Ovary (tissue), 9 donors: ENCODE measurements around the gene PSMB10. TPM values are rescaled to one million over a fixed set of nuclear protein-coding genes. Genes with fewer than 3 reads are reported as not detected.

Experiments
- DNase-seq, 5 donors: peaks; one replicate each; pipeline ENCODE4 v3.0.0-alpha.2; 2019 to 2020
- H3K27ac ChIP-seq, 2 donors: fragments of 200-600 bp; one replicate each; pipeline versions ENCODE4 v1.5.1 to v1.8.0; 2019 to 2022
- H3K27me3 ChIP-seq: fragments of 200-600 bp; one replicate; pipeline ENCODE4 v1.8.0; 2022
- H3K36me3 ChIP-seq: fragments of 200-600 bp; sonication (generic); one replicate; pipeline ENCODE4 v1.5.1; 2019
- H3K4me1 ChIP-seq: one replicate; pipeline ENCODE4 v1.8.1; 2013; ENCODE audit warnings: mild to moderate bottlenecking, moderate library complexity; ENCODE audit not compliant: insufficient read depth
- H3K4me3 ChIP-seq: fragments of 200-600 bp; sonication (generic); one replicate; pipeline ENCODE4 v1.5.1; 2017
- H3K9me3 ChIP-seq, 2 donors: fragments of 200-600 bp in 1 of 2; sonication (generic) in 1 of 2; one replicate each; pipeline versions ENCODE4 v1.5.1 to v1.8.1; 2013 to 2019; ENCODE audit warnings: mild to moderate bottlenecking in 1 of 2, moderate library complexity in 1 of 2
- EP300 ChIP-seq: sonication (generic); formaldehyde crosslinking; IDR thresholded peaks from one replicate; pipeline ENCODE4 v1.6.1; 2017; ENCODE audit warnings: antibody characterized with exemption
- POLR2A ChIP-seq: fragments of 450-650 bp; IDR thresholded peaks from one replicate; pipeline ENCODE4 v1.6.1; 2017; ENCODE audit warnings: antibody characterized with exemption, mild to moderate bottlenecking, moderate library complexity
- WGBS, 3 donors: extraction: QIAGEN DNeasy Blood & Tissue Kit in 1 of 3; methylation state at CpG; one replicate each; pipeline versions ENCODE4 v1.1.5 to v1.1.7; 2013 to 2017; 5-methylcytosine and 5-hydroxymethylcytosine counted together
- intact Hi-C, 4 donors: fragments of 100-400 bp; cut with DNase I; formaldehyde crosslinking; loops; one replicate each; pipeline versions ENCODE4 v1.11.0 to v1.15.1; 2022 to 2023
- polyA plus RNA-seq, 2 donors: library from polyadenylated mRNA; stranded (reverse); fragments of 200-250 nt in 1 of 2; fragments of 350-450 nt in 1 of 2; fragmentation: Illumina TruSeq in 1 of 2; extraction: RNeasy Lipid Tissue Mini Kit (QIAGEN cat#74804) in 1 of 2; gene quantifications; one replicate each; pipeline ENCODE4 v1.2.3, GENCODE V29; 2013 to 2014
- total RNA-seq, 7 donors: library from RNA; depleted of rRNA in 2 of 7; stranded (reverse); fragments of >200 nt in 2 of 7; fragmentation: NEBNext Ultra II Directional in 3 of 7; extraction: Animal tissue kit (Norgen Biotek cat#: 25700) in 3 of 7; gene quantifications; one replicate each; pipeline versions ENCODE4 v1.1.0 to v1.2.4, GENCODE V29; 2016 to 2023
- TF ChIP-seq, protein P1 (sequence below), 3 donors: fragments of 450-650 bp in 2 of 3; fragments of 200-600 bp in 1 of 3; IDR thresholded peaks; one replicate each; pipeline versions ENCODE4 v1.5.1 to v1.8.0; 2016 to 2022; ENCODE audit warnings: antibody characterized with exemption in 3 of 3, mild to moderate bottlenecking in 1 of 3
- donor health status: DM: no; HTN: no; CAD: no; lungs with moderate emphysema.
- donor health status: DM: no; HTN: no; CAD: no.
- donor health status: Bipolar disorder and iron deficiency.
- donor health status: DM: yes; HTN: yes; CAD: no.
- donor health status: DM: no; HTN: no; CAD: no.
- donor health status: DM: yes; HTN: yes; CAD: no.

Gene PSMB10
- total and polyA plus RNA-seq, 9 donors = 5.8 to 64.4 (median 50.8) TPM

GRCh38 chr16:67924140-67924906, 12.3 kb downstream of the PSMB10 start:
- 91 to 93% (median 92%) methylated on average over 10 of the region's 10 CpGs for WGBS, 3 donors
- TF ChIP-seq EP300 (no peak), POLR2A (no peak)
- TF ChIP-seq, protein P1, sequence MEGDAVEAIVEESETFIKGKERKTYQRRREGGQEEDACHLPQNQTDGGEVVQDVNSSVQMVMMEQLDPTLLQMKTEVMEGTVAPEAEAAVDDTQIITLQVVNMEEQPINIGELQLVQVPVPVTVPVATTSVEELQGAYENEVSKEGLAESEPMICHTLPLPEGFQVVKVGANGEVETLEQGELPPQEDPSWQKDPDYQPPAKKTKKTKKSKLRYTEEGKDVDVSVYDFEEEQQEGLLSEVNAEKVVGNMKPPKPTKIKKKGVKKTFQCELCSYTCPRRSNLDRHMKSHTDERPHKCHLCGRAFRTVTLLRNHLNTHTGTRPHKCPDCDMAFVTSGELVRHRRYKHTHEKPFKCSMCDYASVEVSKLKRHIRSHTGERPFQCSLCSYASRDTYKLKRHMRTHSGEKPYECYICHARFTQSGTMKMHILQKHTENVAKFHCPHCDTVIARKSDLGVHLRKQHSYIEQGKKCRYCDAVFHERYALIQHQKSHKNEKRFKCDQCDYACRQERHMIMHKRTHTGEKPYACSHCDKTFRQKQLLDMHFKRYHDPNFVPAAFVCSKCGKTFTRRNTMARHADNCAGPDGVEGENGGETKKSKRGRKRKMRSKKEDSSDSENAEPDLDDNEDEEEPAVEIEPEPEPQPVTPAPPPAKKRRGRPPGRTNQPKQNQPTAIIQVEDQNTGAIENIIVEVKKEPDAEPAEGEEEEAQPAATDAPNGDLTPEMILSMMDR (IDR thresholded peaks at IDR 0.05) = no peak
- peaks cover 3% of the 10 kb centered on the region for H3K4me1 ChIP-seq

DNA sequence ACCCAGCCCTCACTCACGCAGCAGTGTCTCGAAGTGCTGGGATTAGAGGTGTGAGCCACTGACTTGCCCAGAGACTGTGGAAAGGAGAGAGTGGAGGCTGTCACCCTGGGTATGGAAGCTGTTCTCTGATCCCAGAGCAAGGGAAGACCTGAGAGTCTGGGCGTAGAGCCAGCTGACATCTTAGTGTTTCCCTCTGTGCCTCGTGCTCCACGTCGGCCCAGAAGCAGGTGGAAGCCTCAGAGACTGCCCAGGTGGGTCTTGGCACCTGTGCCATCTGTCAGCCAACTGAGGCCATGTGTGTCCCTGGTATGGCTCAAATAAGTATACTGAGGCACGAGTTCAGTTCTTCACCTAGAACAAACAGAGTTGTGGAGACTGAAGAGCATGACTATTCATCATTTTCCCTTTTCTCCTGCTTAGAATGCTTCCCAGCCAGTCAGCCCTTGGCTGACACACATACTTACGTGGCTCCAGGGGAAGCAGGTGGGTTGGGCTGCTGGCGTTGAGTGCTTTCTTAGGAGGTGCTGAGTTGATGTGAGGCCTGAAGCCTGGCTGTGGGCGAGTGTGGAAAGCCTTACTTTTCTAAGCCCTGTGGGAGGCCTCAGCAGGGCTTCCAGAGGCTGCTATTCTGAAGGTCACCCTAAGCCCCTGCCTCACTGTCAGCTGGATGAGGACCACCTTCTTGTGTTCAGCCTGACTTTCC, 13.1 kb downstream of the PSMB10 start:
- Histone ChIP-seq H3K27ac (no peak overlapping the region), H3K36me3 (no peaks in the 10 kb centered on the region), H3K4me3 (no peak overlapping the region), H3K9me3 (no peaks in the 10 kb centered on the region), H3K4me1 (peaks cover 3% of the 10 kb centered on the region), H3K27me3 (no peaks in the 10 kb centered on the region)
- 69 to 72% (median 70%) methylated on average over 10 of the region's 10 CpGs for WGBS, 3 donors
- intact Hi-C loops = no loop called here
- no peak for DNase-seq
- TF ChIP-seq EP300 (no peak), POLR2A (no peak)
- TF ChIP-seq, protein P1 (IDR thresholded peaks at IDR 0.05) = no peak

More at GRCh38 chr16:67924140-67924906, 12.3 kb downstream of the PSMB10 start:
- Histone ChIP-seq H3K9me3 (no peaks in the 10 kb centered on the region), H3K27ac (no peak overlapping the region), H3K36me3 (no peaks in the 10 kb centered on the region), H3K4me3 (no peak overlapping the region), H3K27me3 (no peaks in the 10 kb centered on the region)
- intact Hi-C loops = no loop called here
- DNase-seq = no peak

- 84 to 88% (median 85%) methylated on average over 8 of the region's 8 CpGs for WGBS, 3 donors
- DNase-seq = no peak
- no peak overlapping the region for H3K27ac ChIP-seq
These were observed 13.9 kb downstream of the PSMB10 start for GRCh38 chr16:67922740-67923139.

DNA sequence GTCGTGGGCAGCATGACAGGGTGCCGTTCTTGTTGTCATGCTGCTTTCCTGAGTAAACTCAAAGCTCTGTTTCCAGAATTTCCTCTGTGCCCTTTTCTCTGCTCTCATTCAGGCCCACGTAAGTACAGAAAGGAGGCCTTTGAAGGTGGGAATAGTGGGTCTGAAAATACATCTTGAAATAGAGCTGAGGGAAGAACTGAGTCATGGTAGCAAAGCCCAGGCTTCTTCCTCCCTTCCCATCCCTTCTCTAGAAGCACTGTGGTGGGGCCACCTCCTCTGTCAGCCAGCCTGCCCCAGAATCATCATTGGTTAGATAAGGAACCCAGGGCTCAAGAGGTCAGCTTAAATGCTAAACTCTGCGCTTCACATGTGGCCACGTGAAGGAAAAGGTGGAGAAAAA, 14.4 kb downstream of the PSMB10 start:
- WGBS, 3 donors = 63 to 80% (median 67%) methylated on average over 5 of the region's 5 CpGs
- Histone ChIP-seq H3K4me1 (peaks cover 5% of the 10 kb centered on the region), H3K4me3 (no peak overlapping the region), H3K27me3 (no peaks in the 10 kb centered on the region), H3K36me3 (no peaks in the 10 kb centered on the region), H3K9me3 (no peaks in the 10 kb centered on the region), H3K27ac (no peak overlapping the region)
- TF ChIP-seq, protein P1 (IDR thresholded peaks at IDR 0.05) = no peak
- no peak for TF ChIP-seq POLR2A
- intact Hi-C loops = no loop called here
- DNase-seq = no peak

More at GRCh38 chr16:67922740-67923139, 13.9 kb downstream of the PSMB10 start:
- H3K4me3 ChIP-seq = no peak overlapping the region
- no peaks in the 10 kb centered on the region for H3K36me3 ChIP-seq
- TF ChIP-seq POLR2A (no peak), EP300 (no peak)
- TF ChIP-seq, protein P1 (IDR thresholded peaks at IDR 0.05) = no peak
- H3K27me3 ChIP-seq = no peaks in the 10 kb centered on the region
- H3K9me3 ChIP-seq = no peaks in the 10 kb centered on the region
- intact Hi-C loops = no loop called here
- H3K4me1 ChIP-seq = peaks cover 3% of the 10 kb centered on the region
